K562 (cell line): ENCODE data around the gene FBXO44. TPM values are rescaled to one million over a fixed set of nuclear protein-coding genes. Genes with fewer than 3 reads are reported as not detected.

Source experiments
- ARID1B ChIP-seq: fragments of 450-650 bp; IDR thresholded peaks from 2 replicates; pipeline ENCODE4 v1.6.1; 2016; ENCODE audit warnings: antibody characterized with exemption, mild to moderate bottlenecking, inconsistent platforms
- ARID2 ChIP-seq: fragments of 450-650 bp; IDR thresholded peaks from 2 replicates; pipeline ENCODE4 v1.6.1; 2017; ENCODE audit warnings: antibody characterized with exemption, mild to moderate bottlenecking
- ATF7 ChIP-seq: fragments of 450-650 bp; IDR thresholded peaks from 2 replicates; pipeline ENCODE4 v1.7.1; 2014; ENCODE audit warnings: mild to moderate bottlenecking, moderate library complexity
- HDAC2 ChIP-seq: fragments of 450-650 bp; IDR thresholded peaks from 2 replicates; pipeline ENCODE4 v1.6.1; 2016; ENCODE audit warnings: mild to moderate bottlenecking
- MEIS2 ChIP-seq: fragments of 450-650 bp; IDR thresholded peaks from 2 replicates; pipeline ENCODE4 v1.6.1; 2014; ENCODE audit warnings: mild to moderate bottlenecking; ENCODE audit not compliant: partially characterized antibody
- NFIC ChIP-seq: fragments of 450-650 bp; IDR thresholded peaks from 2 replicates; pipeline ENCODE4 v1.6.1; 2017; ENCODE audit warnings: mild to moderate bottlenecking, inconsistent platforms
- PKNOX1 ChIP-seq: fragments of 450-650 bp; IDR thresholded peaks from 2 replicates; pipeline ENCODE4 v1.6.1; 2016
- POLR2A ChIP-seq: fragments of 450-650 bp; conservative IDR thresholded peaks from 2 replicates; pipeline ENCODE4 v1.6.1; 2016
- RBM14 ChIP-seq: fragments of 200-400 bp; formaldehyde crosslinking; IDR thresholded peaks from 2 replicates; pipeline ENCODE4 v1.6.1; 2018; ENCODE audit warnings: low read depth, mild to moderate bottlenecking, low read length, moderate library complexity, borderline replicate concordance; ENCODE audit not compliant: insufficient read depth
- SPI1 ChIP-seq: IDR thresholded peaks from 2 replicates; pipeline ENCODE4 v1.6.1; 2011; ENCODE audit warnings: low read depth, low read length, control low read depth, borderline replicate concordance
- TCF3 ChIP-seq: sonication (generic); formaldehyde crosslinking; IDR thresholded peaks from 2 replicates; pipeline ENCODE4 v1.4.0; 2020; ENCODE audit warnings: mild to moderate bottlenecking, missing genetic modification reagents
- TEAD4 ChIP-seq, 2 experiments: sonication (generic) in 1 of 2; formaldehyde crosslinking in 1 of 2; IDR thresholded peaks; 2 replicates each; pipeline versions ENCODE4 v1.6.1 to v1.8.0; 2012 to 2022; ENCODE audit warnings: borderline replicate concordance in 1 of 2, inconsistent platforms in 1 of 2, low read length in 1 of 2, mild to moderate bottlenecking in 1 of 2, missing genetic modification reagents in 1 of 2
- ZBTB40 ChIP-seq, 2 experiments: fragments of 450-650 bp in 1 of 2; sonication (generic) in 1 of 2; formaldehyde crosslinking in 1 of 2; IDR thresholded peaks; 2 replicates each; pipeline versions ENCODE4 v1.7.1 to v1.9.0; 2016 to 2022; ENCODE audit warnings: inconsistent platforms in 1 of 2, mild to moderate bottlenecking in 1 of 2, missing genetic modification reagents in 1 of 2
- polyA plus RNA-seq, 8 experiments: library from polyadenylated mRNA; depleted of rRNA in 4 of 8; stranded (reverse) in 5 of 8; unstranded in 3 of 8; fragments of >200 nt; fragmentation: Nextera tagmentation in 2 of 8; fragmentation: Illumina TruSeq in 1 of 8; extraction: Ambion mirVana in 2 of 8; extraction: Trizol in 1 of 8; gene quantifications; 2 replicates each; pipeline versions ENCODE4 v1.2.1 to v1.2.3, GENCODE V29; 2011 to 2014; ENCODE audit warnings: inconsistent platforms in 1 of 8, missing spikeins in 1 of 8
- total RNA-seq, 7 experiments: library from RNA; depleted of rRNA in 6 of 7; stranded (reverse); fragments of >200 nt in 6 of 7; fragmentation: Illumina TruSeq in 2 of 7; extraction: Trizol in 2 of 7; gene quantifications; 2 replicates each; pipeline versions ENCODE4 v1.2.1 to v1.2.3, GENCODE V29; 2011 to 2021; ENCODE audit warnings: low replicate concordance in 1 of 7
- TF ChIP-seq, protein P1 (sequence below): sonication (generic); formaldehyde crosslinking; IDR thresholded peaks from 2 replicates; pipeline ENCODE4 v1.8.0; 2022; ENCODE audit warnings: missing genetic modification reagents, mild to moderate bottlenecking, borderline replicate concordance

FBXO44 gene
- total and polyA plus RNA-seq, 9 of the 15 experiments (the other 6 are each of a cell fraction or from before 2014, with no cell fraction given), result 0.69 to 20.9 (median 6.7) TPM

DNA sequence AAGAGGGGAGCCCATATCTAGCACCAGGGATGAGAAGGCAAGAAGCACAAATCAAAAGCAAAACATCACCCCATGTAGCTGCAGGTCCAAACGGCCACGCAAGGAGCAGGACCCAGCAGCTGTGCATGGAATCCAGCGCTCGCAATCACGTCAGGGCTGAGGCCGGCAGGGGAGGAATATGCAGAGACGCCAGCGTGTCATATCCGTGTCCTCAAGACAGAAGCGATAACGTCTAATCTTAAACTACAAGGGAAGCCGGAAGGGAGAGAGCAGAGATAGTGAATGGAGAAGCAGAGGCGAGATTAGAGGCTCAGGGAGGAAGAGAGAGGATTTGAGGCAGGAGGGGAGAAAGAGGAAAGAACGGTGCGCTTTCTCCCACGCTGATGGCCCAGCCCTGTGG, 39.6 kb upstream of the FBXO44 start (continued):
- TF ChIP-seq, protein P1, sequence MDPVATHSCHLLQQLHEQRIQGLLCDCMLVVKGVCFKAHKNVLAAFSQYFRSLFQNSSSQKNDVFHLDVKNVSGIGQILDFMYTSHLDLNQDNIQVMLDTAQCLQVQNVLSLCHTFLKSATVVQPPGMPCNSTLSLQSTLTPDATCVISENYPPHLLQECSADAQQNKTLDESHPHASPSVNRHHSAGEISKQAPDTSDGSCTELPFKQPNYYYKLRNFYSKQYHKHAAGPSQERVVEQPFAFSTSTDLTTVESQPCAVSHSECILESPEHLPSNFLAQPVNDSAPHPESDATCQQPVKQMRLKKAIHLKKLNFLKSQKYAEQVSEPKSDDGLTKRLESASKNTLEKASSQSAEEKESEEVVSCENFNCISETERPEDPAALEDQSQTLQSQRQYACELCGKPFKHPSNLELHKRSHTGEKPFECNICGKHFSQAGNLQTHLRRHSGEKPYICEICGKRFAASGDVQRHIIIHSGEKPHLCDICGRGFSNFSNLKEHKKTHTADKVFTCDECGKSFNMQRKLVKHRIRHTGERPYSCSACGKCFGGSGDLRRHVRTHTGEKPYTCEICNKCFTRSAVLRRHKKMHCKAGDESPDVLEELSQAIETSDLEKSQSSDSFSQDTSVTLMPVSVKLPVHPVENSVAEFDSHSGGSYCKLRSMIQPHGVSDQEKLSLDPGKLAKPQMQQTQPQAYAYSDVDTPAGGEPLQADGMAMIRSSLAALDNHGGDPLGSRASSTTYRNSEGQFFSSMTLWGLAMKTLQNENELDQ (CRISPR knock-in tag), result no peak
- TF ChIP-seq SPI1 (no peak), NFIC (peak; percentile 33), ATF7 (peak; percentile 49; the same call in 1 of the 2 replicates), TCF3 (CRISPR knock-in tag) (peak; percentile 50; the same call in 1 of the 2 replicates), ARID2 (no peak), POLR2A (no peak), PKNOX1 (peak; percentile 62; the same call in 1 of the 2 replicates), RBM14 (no peak), TEAD4 (IDR thresholded peaks at IDR 0.05; ENCODE audit: low read length) (peak; percentile 82), TEAD4 (CRISPR knock-in tag; IDR thresholded peaks at IDR 0.05; ENCODE audit: borderline replicate concordance) (no peak), ARID1B (peak; percentile 87), MEIS2 (no peak), HDAC2 (peak; percentile 78), ZBTB40 (IDR thresholded peaks at IDR 0.05) (peak; percentile 78; the same call in 1 of the 2 replicates), ZBTB40 (CRISPR knock-in tag; IDR thresholded peaks at IDR 0.05) (no peak)
